ENCODE data around the gene GPRIN1.

Gene GPRIN1

DNA sequence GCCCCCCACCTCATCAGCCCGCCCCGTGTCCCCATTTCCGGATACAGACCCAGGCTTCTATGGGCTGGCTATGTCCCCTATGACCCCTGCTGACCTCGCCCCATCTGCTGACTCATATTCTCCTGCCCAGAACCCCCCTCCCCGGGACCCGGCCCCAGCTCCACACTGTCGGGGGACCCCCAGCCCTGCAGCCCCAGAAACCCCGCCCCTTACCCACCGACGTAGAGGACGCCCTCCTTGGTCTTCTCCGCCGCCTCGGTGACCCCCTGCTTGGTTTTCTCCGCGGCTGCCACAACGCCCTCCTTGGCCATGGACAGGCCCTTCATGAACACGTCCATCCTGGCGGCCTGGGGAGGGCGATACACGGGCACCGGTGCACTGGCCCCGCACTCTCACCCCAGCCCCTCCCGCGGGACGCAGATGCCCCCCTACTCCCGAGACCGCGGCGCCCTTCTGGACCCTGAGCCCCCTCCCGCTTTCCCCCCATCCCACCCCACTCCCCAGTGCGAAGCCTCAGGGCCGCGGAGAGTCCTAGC is 19.4 kb upstream of the GPRIN1 start:
- Histone ChIP-seq H3K27ac (ENCODE audit: insufficient read depth in 1 of 2, low read depth in 1 of 2, low read length in 2 of 2, poor library complexity in 1 of 2, severe bottlenecking in 2 of 2) (no peak overlapping the region), H3K36me3 (ENCODE audit: control insufficient read depth in 4 of 4, insufficient read depth in 4 of 4, low read length in 3 of 4) (no peaks in the 10 kb centered on the region), H3K27me3 (replicated peaks in 2 of 5; ENCODE audit: control insufficient read depth in 4 of 5, insufficient read depth in 5 of 5, low read length in 4 of 5) (peaks cover 11 to 98% (median 35%) of the 10 kb centered on the region in 5 experiments), H3K9me3 (ENCODE audit: control extremely low read depth in 1 of 5, control insufficient read depth in 4 of 5, insufficient read depth in 2 of 5, low read depth in 1 of 5, low read length in 4 of 5) (no peaks in the 10 kb centered on the region), H3K4me3 (ENCODE audit: control insufficient read depth in 1 of 7, extremely low read depth in 1 of 7, insufficient read depth in 4 of 7, low read depth in 2 of 7, low read length in 6 of 7) (no peak overlapping the region), H3K4me1 (ENCODE audit: control extremely low read depth in 1 of 4, control insufficient read depth in 4 of 4, insufficient read depth in 4 of 4, low read length in 3 of 4) (peaks cover 2 to 15% (median 11%) of the 10 kb centered on the region in 4 experiments)
- 11% methylated on average over 25 of the region's 34 CpGs for WGBS (ENCODE audit: insufficient coverage)
- CTCF ChIA-PET = interaction anchor here (0.9 to 2.2 kb wide), 3 partner anchors 8 to 56 kb away, joined by 3 to 14 read pairs (median 3); no protein-coding TSS in a partner anchor
- POLR2A ChIA-PET = interaction anchor here (1.3 kb wide), 1 partner anchor 18 kb away, joined by 4 read pairs; the partner anchor contains the start of gene TSPAN17
- DNase-seq = no peak

DNA sequence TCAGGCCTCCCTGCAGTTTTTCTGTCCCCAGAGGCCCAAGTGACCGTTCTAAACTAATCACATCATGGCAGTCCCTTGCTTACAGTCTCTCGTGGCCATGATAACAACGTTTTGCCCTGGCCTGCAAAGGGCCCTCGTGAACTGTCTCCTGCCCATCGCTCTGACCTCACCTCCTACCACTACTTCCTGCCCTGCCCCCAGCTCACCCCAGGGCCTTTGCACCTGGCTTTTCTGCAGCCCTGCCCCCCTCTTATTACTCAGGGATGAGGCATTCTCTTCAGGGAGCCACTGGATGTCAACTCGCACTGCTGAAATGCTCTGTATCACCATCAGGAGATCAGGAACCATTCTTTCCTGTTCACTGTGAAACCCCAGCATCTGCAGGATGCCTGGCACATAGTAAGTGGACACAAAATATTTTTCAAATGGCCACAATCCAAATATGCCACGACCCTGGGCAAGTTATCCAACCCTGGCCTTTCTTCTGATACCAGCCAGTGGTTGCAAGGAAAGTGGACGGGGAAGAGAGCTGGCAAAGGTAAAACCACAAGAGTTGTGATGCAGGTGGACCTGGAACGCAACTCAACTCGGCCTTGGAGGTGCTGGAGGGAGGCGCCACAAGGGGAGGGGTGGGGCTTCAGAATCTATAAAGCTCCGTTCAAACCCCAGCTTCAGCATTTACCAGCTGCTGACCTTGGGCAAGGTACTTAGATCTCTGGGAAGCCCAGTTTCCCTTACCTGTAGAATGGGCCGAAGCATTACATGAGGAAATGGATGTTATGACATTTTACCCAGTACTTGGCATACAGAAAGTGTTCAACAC is 18.7 kb upstream of the GPRIN1 start:
- Histone ChIP-seq H3K27me3 (replicated peaks in 2 of 5; ENCODE audit: control insufficient read depth in 4 of 5, insufficient read depth in 5 of 5, low read length in 4 of 5) (peaks cover 11 to 94% (median 34%) of the 10 kb centered on the region in 5 experiments), H3K4me3 (ENCODE audit: control insufficient read depth in 1 of 7, extremely low read depth in 1 of 7, insufficient read depth in 4 of 7, low read depth in 2 of 7, low read length in 6 of 7) (no peak overlapping the region), H3K27ac (ENCODE audit: insufficient read depth in 1 of 2, low read depth in 1 of 2, low read length in 2 of 2, poor library complexity in 1 of 2, severe bottlenecking in 2 of 2) (no peak overlapping the region), H3K4me1 (ENCODE audit: control extremely low read depth in 1 of 4, control insufficient read depth in 4 of 4, insufficient read depth in 4 of 4, low read length in 3 of 4) (peaks cover 2 to 15% (median 11%) of the 10 kb centered on the region in 4 experiments), H3K9me3 (ENCODE audit: control extremely low read depth in 1 of 5, control insufficient read depth in 4 of 5, insufficient read depth in 2 of 5, low read depth in 1 of 5, low read length in 4 of 5) (no peaks in the 10 kb centered on the region), H3K36me3 (ENCODE audit: control insufficient read depth in 4 of 4, insufficient read depth in 4 of 4, low read length in 3 of 4) (no peaks in the 10 kb centered on the region)
- ChIA-PET CTCF (no interaction called here), POLR2A (interaction anchor here (0.7 to 1.3 kb wide), 2 partner anchors 19 to 185 kb away, joined by 3 to 4 read pairs; partner anchors contain the start of gene TSPAN17)
- 81% methylated on average over 11 of the region's 13 CpGs for WGBS (ENCODE audit: insufficient coverage)
- no peak for DNase-seq

GRCh38 chr5:176627582-176627981 is 17.6 kb upstream of the GPRIN1 start:
- ChIA-PET CTCF (interaction anchor here (1.4 kb wide), 1 partner anchor 16 kb away, joined by 3 read pairs; no protein-coding TSS in a partner anchor), POLR2A (no interaction called here)
- H3K9me3 ChIP-seq (ENCODE audit: control extremely low read depth in 1 of 5, control insufficient read depth in 4 of 5, insufficient read depth in 2 of 5, low read depth in 1 of 5, low read length in 4 of 5) = no peaks in the 10 kb centered on the region
- peaks cover 11 to 90% (median 28%) of the 10 kb centered on the region in 5 experiments for H3K27me3 ChIP-seq (replicated peaks in 2 of 5; ENCODE audit: control insufficient read depth in 4 of 5, insufficient read depth in 5 of 5, low read length in 4 of 5)
- no peaks in the 10 kb centered on the region for H3K36me3 ChIP-seq (ENCODE audit: control insufficient read depth in 4 of 4, insufficient read depth in 4 of 4, low read length in 3 of 4)
- no peak overlapping the region for H3K27ac ChIP-seq (ENCODE audit: insufficient read depth in 1 of 2, low read depth in 1 of 2, low read length in 2 of 2, poor library complexity in 1 of 2, severe bottlenecking in 2 of 2)
- H3K4me1 ChIP-seq (ENCODE audit: control extremely low read depth in 1 of 4, control insufficient read depth in 4 of 4, insufficient read depth in 4 of 4, low read length in 3 of 4) = peaks cover 2 to 15% (median 11%) of the 10 kb centered on the region in 4 experiments
- no peak overlapping the region for H3K4me3 ChIP-seq (ENCODE audit: control insufficient read depth in 1 of 7, extremely low read depth in 1 of 7, insufficient read depth in 4 of 7, low read depth in 2 of 7, low read length in 6 of 7)
- no peak for DNase-seq
- 91% methylated on average over 2 of the region's 5 CpGs for WGBS (ENCODE audit: insufficient coverage)

- peaks cover 9 to 93% (median 28%) of the 10 kb centered on the region in 5 experiments for H3K27me3 ChIP-seq (replicated peaks in 2 of 5; ENCODE audit: control insufficient read depth in 4 of 5, insufficient read depth in 5 of 5, low read length in 4 of 5)
- H3K27ac ChIP-seq (ENCODE audit: insufficient read depth in 1 of 2, low read depth in 1 of 2, low read length in 2 of 2, poor library complexity in 1 of 2, severe bottlenecking in 2 of 2) = no peak overlapping the region
- WGBS (ENCODE audit: insufficient coverage) = 67% methylated on average over 4 of the region's 7 CpGs
- no peaks in the 10 kb centered on the region for H3K9me3 ChIP-seq (ENCODE audit: control extremely low read depth in 1 of 5, control insufficient read depth in 4 of 5, insufficient read depth in 2 of 5, low read depth in 1 of 5, low read length in 4 of 5)
- CTCF ChIA-PET = interaction anchor here (1.4 kb wide), 1 partner anchor 15 kb away, joined by 3 read pairs; no protein-coding TSS in a partner anchor
- POLR2A ChIA-PET = no interaction called here
- DNase-seq = no peak
- H3K4me1 ChIP-seq (ENCODE audit: control extremely low read depth in 1 of 4, control insufficient read depth in 4 of 4, insufficient read depth in 4 of 4, low read length in 3 of 4) = peaks cover 2 to 15% (median 11%) of the 10 kb centered on the region in 4 experiments
- H3K4me3 ChIP-seq (ENCODE audit: control insufficient read depth in 1 of 7, extremely low read depth in 1 of 7, insufficient read depth in 4 of 7, low read depth in 2 of 7, low read length in 6 of 7) = no peak overlapping the region
- no peaks in the 10 kb centered on the region for H3K36me3 ChIP-seq (ENCODE audit: control insufficient read depth in 4 of 4, insufficient read depth in 4 of 4, low read length in 3 of 4)
Observed at GRCh38 chr5:176626876-176627236, 16.9 kb upstream of the GPRIN1 start.

- H3K27ac ChIP-seq (ENCODE audit: insufficient read depth in 1 of 2, low read depth in 1 of 2, low read length in 2 of 2, poor library complexity in 1 of 2, severe bottlenecking in 2 of 2) = no peak overlapping the region
- no peak for DNase-seq
- no peaks in the 10 kb centered on the region for H3K36me3 ChIP-seq (ENCODE audit: control insufficient read depth in 4 of 4, insufficient read depth in 4 of 4, low read length in 3 of 4)
- peaks cover 2 to 15% (median 12%) of the 10 kb centered on the region in 4 experiments for H3K4me1 ChIP-seq (ENCODE audit: control extremely low read depth in 1 of 4, control insufficient read depth in 4 of 4, insufficient read depth in 4 of 4, low read length in 3 of 4)
- peaks cover 7 to 93% (median 28%) of the 10 kb centered on the region in 5 experiments for H3K27me3 ChIP-seq (replicated peaks in 2 of 5; ENCODE audit: control insufficient read depth in 4 of 5, insufficient read depth in 5 of 5, low read length in 4 of 5)
- H3K4me3 ChIP-seq (ENCODE audit: control insufficient read depth in 1 of 7, extremely low read depth in 1 of 7, insufficient read depth in 4 of 7, low read depth in 2 of 7, low read length in 6 of 7) = no peak overlapping the region
- H3K9me3 ChIP-seq (ENCODE audit: control extremely low read depth in 1 of 5, control insufficient read depth in 4 of 5, insufficient read depth in 2 of 5, low read depth in 1 of 5, low read length in 4 of 5) = no peaks in the 10 kb centered on the region
- WGBS (ENCODE audit: insufficient coverage) = 83% methylated on average over 17 of the region's 25 CpGs
- CTCF ChIA-PET = interaction anchor here (0.8 to 1.4 kb wide), 2 partner anchors 13 to 15 kb away, joined by 3 read pairs; no protein-coding TSS in a partner anchor
- POLR2A ChIA-PET = no interaction called here
Observed at GRCh38 chr5:176625966-176626875, 16.3 kb upstream of the GPRIN1 start.

GRCh38 chr5:176625512-176625911 is 15.6 kb upstream of the GPRIN1 start:
- Histone ChIP-seq H3K27ac (ENCODE audit: insufficient read depth in 1 of 2, low read depth in 1 of 2, low read length in 2 of 2, poor library complexity in 1 of 2, severe bottlenecking in 2 of 2) (no peak overlapping the region), H3K27me3 (replicated peaks in 2 of 5; ENCODE audit: control insufficient read depth in 4 of 5, insufficient read depth in 5 of 5, low read length in 4 of 5) (peaks cover 0 to 93% (median 27%) of the 10 kb centered on the region in 5 experiments), H3K4me1 (ENCODE audit: control extremely low read depth in 1 of 4, control insufficient read depth in 4 of 4, insufficient read depth in 4 of 4, low read length in 3 of 4) (peaks cover 0 to 14% (median 12%) of the 10 kb centered on the region in 4 experiments), H3K4me3 (ENCODE audit: control insufficient read depth in 1 of 7, extremely low read depth in 1 of 7, insufficient read depth in 4 of 7, low read depth in 2 of 7, low read length in 6 of 7) (no peak overlapping the region), H3K36me3 (ENCODE audit: control insufficient read depth in 4 of 4, insufficient read depth in 4 of 4, low read length in 3 of 4) (no peaks in the 10 kb centered on the region), H3K9me3 (ENCODE audit: control extremely low read depth in 1 of 5, control insufficient read depth in 4 of 5, insufficient read depth in 2 of 5, low read depth in 1 of 5, low read length in 4 of 5) (no peaks in the 10 kb centered on the region)
- ChIA-PET POLR2A (no interaction called here), CTCF (interaction anchor here (0.8 kb wide), 1 partner anchor 14 kb away, joined by 3 read pairs; no protein-coding TSS in a partner anchor)
- no peak for DNase-seq
- 100% methylated on average over 2 of the region's 2 CpGs for WGBS (ENCODE audit: insufficient coverage)
